SK-N-MC (cell line): Measurements from ENCODE around the gene SSBP1.

Source experiments
- EZH2 ChIP-seq: fragments of 200-600 bp; sonication (generic); IDR thresholded peaks from one replicate; pipeline ENCODE4 v1.6.1; 2017; ENCODE audit warnings: antibody characterized with exemption
- FOXP2 ChIP-seq: optimal IDR thresholded peaks from 2 replicates; pipeline ENCODE3; 2011; ENCODE audit warnings: mild to moderate bottlenecking, moderate library complexity; ENCODE audit not compliant: insufficient read depth; ENCODE audit errors: extremely low read length, control extremely low read depth
- POLR2AphosphoS5 ChIP-seq: IDR thresholded peaks from 2 replicates; pipeline ENCODE4 v1.6.1; 2012; ENCODE audit warnings: mild to moderate bottlenecking, low read depth, low read length, borderline replicate concordance

- no peak for TF ChIP-seq EZH2
- TF ChIP-seq FOXP2, result no peak
- no peak for TF ChIP-seq POLR2AphosphoS5
Measured at GRCh38 chr7:141704112-141704511, 34.0 kb upstream of the SSBP1 start.
